ENCODE data around the gene CFAP299. TPM values are rescaled to one million over a fixed set of nuclear protein-coding genes. Genes with fewer than 3 reads are reported as not detected.

CFAP299 gene
- polyA plus RNA-seq, 1 experiment, result 3.3 TPM

DNA sequence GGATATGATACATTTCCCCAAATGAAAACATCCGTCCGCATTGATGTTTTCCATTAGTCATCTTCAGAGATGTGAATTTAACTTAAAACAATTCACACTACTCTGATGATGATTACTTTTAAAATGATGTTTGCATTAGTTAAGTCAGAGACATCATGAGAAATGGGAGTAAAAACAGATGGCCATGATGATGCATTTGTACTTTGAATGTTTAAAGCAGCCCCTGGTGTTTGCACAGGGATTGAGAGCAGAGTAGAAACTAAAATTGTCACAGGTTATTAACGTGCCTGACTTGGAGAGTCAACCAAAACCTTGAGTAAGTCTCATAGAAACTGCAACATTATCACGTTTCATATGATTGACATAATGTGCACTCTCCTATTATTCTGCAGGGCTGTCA lies 117.2 kb downstream of the CFAP299 start:
- ChIA-PET CTCF (no interaction called here), POLR2A (no interaction called here)
- no peaks in the 10 kb centered on the region for H3K27me3 ChIP-seq (ENCODE audit: control insufficient read depth, insufficient read depth, low read length)
- TF ChIP-seq, protein P1, sequence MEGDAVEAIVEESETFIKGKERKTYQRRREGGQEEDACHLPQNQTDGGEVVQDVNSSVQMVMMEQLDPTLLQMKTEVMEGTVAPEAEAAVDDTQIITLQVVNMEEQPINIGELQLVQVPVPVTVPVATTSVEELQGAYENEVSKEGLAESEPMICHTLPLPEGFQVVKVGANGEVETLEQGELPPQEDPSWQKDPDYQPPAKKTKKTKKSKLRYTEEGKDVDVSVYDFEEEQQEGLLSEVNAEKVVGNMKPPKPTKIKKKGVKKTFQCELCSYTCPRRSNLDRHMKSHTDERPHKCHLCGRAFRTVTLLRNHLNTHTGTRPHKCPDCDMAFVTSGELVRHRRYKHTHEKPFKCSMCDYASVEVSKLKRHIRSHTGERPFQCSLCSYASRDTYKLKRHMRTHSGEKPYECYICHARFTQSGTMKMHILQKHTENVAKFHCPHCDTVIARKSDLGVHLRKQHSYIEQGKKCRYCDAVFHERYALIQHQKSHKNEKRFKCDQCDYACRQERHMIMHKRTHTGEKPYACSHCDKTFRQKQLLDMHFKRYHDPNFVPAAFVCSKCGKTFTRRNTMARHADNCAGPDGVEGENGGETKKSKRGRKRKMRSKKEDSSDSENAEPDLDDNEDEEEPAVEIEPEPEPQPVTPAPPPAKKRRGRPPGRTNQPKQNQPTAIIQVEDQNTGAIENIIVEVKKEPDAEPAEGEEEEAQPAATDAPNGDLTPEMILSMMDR (IDR thresholded peaks at IDR 0.05; ENCODE audit: insufficient read depth, low read depth, low read length), result no peak
- DNase-seq (ENCODE audit: low read depth), result no peak
- no peaks in the 10 kb centered on the region for H3K36me3 ChIP-seq (ENCODE audit: control insufficient read depth, insufficient read depth, low read length)
- no peak overlapping the region for H3K4me3 ChIP-seq (ENCODE audit: low read depth, low read length)

DNA sequence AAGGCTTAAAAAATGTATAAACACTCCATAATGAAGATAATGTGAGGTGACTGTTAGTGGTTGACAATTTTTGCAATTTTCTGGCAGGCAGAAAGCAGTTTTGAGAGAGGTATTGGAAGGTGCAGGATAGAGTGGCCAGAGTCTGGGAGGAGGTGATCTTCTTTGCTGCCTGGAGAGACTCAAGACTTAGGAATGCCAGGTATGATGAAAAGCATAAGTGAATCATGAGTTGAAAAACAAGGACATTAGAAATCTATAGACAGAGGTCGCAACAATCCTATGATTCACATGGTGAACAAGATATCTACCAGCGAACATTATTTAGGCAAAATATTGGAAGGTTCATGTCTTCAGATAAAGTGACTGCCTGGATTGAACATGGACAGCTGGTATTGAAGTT lies 118.5 kb downstream of the CFAP299 start:
- ChIA-PET CTCF (no interaction called here), POLR2A (no interaction called here)
- no peak for DNase-seq (ENCODE audit: low read depth)
- TF ChIP-seq, protein P1 (IDR thresholded peaks at IDR 0.05; ENCODE audit: insufficient read depth, low read depth, low read length), result no peak
- Histone ChIP-seq H3K4me3 (ENCODE audit: low read depth, low read length) (no peak overlapping the region), H3K36me3 (ENCODE audit: control insufficient read depth, insufficient read depth, low read length) (no peaks in the 10 kb centered on the region), H3K27me3 (ENCODE audit: control insufficient read depth, insufficient read depth, low read length) (no peaks in the 10 kb centered on the region)

DNA sequence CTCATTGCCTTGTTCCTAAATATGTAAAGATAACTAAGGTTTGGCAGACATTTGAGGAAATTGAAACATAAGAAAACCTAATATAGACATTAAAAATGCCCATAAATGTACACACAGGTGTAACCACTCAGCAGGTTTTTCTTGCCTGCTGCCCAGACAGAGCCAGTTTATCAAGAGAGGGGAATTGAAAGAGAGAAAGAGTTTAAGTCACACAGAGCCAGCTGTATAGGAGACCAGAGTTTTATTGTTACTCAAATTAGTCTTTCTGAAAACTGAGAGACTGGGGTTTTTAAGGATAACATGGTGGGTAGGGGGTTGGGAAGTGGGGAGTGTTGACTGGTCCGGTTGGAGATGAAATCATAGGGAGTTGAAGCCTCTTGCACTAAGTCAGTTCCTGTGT lies 119.0 kb downstream of the CFAP299 start:
- H3K36me3 ChIP-seq (ENCODE audit: control insufficient read depth, insufficient read depth, low read length), result no peaks in the 10 kb centered on the region
- CTCF ChIA-PET, result no interaction called here
- TF ChIP-seq, protein P1 (IDR thresholded peaks at IDR 0.05; ENCODE audit: insufficient read depth, low read depth, low read length), result no peak
- no peak for DNase-seq (ENCODE audit: low read depth)
- H3K27me3 ChIP-seq (ENCODE audit: control insufficient read depth, insufficient read depth, low read length), result no peaks in the 10 kb centered on the region
- no peak overlapping the region for H3K4me3 ChIP-seq (ENCODE audit: low read depth, low read length)
- POLR2A ChIA-PET, result no interaction called here

DNA sequence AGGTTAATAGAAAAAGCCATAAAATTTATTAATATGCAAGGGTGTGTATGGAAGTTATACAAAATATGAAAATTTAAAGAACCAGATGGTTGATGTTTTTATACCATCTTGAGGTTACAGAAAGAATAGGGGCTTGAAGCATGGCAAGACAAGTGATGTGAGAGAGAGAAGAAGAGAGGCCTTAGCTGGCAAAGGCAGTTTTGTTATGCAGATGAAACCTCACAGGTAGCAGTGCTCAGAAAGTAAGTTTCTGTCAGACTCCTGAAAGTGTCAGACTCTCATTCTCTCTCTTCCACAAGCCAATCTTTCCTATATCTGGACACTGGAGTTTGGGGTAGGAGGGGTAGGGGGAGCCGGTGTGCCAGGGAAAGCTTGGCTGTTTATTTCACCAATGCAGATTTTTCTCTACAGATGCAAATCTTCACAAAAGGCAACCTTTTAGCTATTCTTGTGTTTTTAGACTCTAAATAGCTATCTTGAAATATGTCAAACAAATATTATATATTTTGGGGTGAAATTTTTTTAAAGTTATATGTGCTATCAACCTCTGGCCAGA lies 124.5 kb downstream of the CFAP299 start:
- Histone ChIP-seq H3K27me3 (ENCODE audit: control insufficient read depth, insufficient read depth, low read length) (no peaks in the 10 kb centered on the region), H3K4me3 (ENCODE audit: low read depth, low read length) (no peak overlapping the region), H3K36me3 (ENCODE audit: control insufficient read depth, insufficient read depth, low read length) (no peaks in the 10 kb centered on the region)
- ChIA-PET POLR2A (no interaction called here), CTCF (interaction anchor here (1.0 kb wide), 1 partner anchor 12 kb away, joined by 3 read pairs; no protein-coding TSS in a partner anchor)
- TF ChIP-seq, protein P1 (IDR thresholded peaks at IDR 0.05; ENCODE audit: insufficient read depth, low read depth, low read length), result no peak
- DNase-seq (ENCODE audit: low read depth), result no peak

DNA sequence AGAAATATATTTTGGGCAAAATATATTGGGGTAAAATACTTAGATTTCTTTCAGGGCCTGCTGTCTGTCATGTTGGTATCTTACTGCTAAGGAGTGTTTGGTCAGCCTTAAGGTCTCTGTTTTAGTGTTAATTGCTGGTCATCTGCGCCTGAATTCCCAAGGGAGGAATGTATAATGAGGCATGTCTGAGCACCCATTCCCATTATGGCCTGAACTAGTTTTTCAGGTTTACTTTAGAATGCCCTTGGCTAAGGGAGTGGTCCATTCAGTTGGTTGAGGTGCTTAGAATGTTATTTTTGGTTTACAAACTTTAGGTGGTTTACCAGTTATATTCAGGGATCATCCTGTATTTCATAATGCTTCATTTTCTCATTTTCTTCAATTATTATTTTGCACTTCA lies 125.9 kb downstream of the CFAP299 start:
- ChIA-PET POLR2A (no interaction called here), CTCF (interaction anchor here (1.0 kb wide), 1 partner anchor 14 kb away, joined by 3 read pairs; no protein-coding TSS in a partner anchor)
- no peak overlapping the region for H3K4me3 ChIP-seq (ENCODE audit: low read depth, low read length)
- H3K27me3 ChIP-seq (ENCODE audit: control insufficient read depth, insufficient read depth, low read length), result no peaks in the 10 kb centered on the region
- no peaks in the 10 kb centered on the region for H3K36me3 ChIP-seq (ENCODE audit: control insufficient read depth, insufficient read depth, low read length)
- no peak for DNase-seq (ENCODE audit: low read depth)
- TF ChIP-seq, protein P1 (IDR thresholded peaks at IDR 0.05; ENCODE audit: insufficient read depth, low read depth, low read length), result no peak

Measured in BJ (cell line).